Inflammatory macrophage treated with lipopolysaccharide for 4 hours (primary cell): ENCODE data around the gene MBD3L2.
A peak's percentile ranks its signal among the peaks of the same experiment; 100 is the strongest.
"Not testable (repeated sequence)": the region's sequence is repeated elsewhere in the genome, so short reads cannot be mapped to it uniquely, and the experiment has no call there.

ENCODE experiments used
- DNase-seq: peaks from one replicate; pipeline ENCODE4 v3.0.0-alpha.2; 2020

MBD3L2 gene

DNA sequence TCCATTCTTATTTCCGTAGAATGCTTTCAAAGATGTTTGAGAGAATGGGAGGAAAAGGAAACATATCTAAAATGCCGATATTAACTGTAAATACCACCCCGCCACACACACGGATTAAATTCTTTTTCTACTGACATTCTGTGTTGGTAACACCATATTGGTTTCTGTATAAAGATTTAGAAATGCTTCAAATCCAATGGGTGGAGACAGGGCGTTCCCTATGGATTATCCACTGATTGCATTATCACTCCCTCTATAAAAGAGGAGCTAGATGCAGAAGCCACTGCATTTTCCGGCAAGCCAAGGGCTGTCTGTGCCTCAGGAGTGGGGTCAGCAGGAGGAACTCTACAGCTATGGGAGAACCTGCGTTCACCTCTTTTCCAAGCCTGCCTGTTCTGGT, at the start of gene MBD3L2:
MBD3L2 (plus strand) TSS at position 301 of the 400 bp plus-strand sequence; CDS start at position 354, 53 bp downstream.
- not testable (repeated sequence) for DNase-seq

DNA sequence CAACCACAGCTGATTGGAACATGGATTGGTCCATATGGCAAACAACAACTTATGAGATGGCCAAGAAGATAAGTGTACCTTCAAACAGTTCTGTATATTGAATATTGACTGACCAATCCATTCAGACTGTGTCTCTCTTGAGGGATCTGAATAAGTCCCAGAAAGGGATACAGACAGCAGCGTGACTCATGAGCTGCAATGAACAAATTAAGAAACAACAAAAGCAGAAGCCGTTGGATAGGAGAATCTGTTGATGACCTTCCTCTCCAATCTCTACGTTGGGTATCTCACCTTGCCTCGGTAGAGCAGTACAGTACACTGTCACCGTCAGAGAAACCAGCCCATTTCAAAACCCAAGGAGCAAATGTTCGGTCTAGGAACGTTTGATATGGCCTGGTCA, 49.2 kb upstream of the MBD3L2 start:
- DNase-seq, result peak; percentile 83

DNA sequence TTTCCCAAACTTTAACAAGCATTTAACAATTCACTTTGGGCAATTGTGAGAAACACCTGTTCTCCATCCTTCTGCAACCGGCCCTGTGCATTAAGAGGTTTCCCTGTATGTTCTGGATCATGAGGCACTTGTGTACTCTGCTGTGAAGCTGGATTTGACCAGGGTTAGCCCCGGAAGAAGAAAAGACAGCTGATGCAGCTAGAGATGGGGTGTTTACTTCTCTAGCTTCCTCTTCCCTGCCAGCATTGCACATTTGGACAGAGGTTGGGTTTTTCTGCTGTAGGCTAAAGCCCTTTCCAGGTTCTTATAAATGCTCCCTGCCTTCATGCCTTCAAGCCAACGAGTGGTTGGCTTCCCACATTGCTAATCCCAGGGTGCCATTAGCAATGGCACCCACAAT, 48.8 kb upstream of the MBD3L2 start:
- peak; percentile 32 for DNase-seq

DNA sequence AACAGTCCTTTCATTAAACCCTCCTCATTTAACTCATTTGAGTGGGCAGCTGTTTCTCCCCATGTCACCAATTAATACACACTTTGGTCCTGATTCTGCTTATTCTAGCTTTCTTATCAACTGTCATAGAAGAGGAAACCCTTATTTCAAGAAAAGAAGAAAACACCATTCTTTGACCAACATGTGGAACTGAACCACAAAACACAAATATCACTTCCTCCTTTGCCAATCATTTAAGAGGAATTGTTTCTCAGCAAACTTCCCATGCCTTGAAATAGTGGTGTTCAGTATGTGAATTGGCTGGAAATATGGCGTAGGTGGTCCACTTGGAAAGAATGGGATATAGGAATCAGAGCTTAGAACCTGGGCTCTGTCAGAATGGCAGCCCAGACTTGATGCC, 48.3 kb upstream of the MBD3L2 start:
- DNase-seq, result peak; percentile 69

DNA sequence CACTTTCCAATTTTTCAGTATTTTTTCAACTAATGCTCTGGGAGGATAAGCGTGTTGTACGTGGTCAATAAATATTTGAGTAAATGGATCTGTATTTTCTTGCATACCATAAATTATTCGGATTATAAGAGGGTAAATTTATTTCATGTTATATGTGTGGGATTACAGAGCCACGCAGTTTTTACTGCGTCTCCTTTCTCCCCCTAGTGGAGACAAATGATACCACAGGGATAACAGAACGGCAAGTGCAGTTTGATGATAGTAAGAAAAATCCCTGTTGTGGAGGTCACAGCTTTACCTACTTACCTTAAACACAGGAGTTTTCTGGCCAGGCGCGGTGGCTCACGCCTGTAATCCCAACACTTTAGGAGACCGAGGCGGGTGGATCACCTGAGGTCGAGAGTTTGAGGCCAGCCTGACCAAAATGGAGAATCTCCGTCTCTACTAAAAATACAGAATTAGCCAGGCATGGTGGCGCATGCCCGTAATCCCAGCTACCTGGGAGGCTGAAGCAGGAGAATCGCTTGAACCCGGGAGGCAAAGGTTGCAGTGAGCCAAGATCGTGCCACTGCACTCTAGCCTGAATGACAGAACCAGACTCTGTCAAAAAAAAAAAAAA, 44.7 kb upstream of the MBD3L2 start:
- peak; percentile 46 for DNase-seq

DNA sequence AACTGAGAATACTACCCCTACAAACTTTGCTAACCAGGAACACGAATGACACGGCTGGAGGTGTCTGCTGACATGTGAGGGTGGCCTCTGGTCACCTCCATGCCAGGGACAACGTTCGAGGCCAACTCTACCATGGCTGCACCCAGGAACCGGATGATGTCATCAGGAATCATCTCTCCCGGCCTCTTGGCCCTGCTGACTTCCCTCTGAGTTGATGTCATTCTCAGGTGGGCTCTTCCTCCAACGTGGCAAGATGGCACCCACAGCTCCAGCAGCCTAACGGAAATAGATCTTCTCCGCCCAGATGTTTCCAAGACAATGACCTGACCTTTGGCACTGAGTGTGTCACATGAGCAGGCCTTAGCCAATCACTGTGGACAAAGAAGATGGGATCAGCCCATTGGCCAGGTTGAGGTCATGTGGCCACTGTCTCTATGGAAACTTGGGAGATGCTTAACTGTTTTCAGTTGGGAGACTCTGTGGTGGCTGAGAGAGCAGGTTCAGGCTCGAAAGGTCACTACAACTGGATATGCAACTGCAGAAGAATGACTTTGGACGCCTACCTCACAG, 42.9 kb upstream of the MBD3L2 start:
- DNase-seq, result no peak

DNA sequence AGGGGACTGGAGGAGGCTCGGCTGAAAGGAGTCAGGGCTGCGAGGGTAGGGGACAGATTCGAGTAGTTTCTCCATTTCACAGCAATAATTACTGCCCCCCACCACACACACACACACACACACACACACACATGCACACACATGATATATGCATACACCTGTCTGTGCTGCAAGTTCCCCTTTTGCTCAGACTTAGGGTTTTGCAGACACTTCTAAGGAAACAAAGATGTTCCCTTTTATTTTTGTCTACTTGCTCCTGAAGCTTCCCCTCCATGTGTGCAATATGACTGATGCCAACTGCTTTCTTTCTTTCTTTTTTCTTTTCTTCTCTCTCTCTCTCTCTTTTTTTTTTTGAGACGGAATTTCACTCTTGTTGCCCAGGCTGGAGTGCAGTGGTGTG, 41.3 kb upstream of the MBD3L2 start:
- DNase-seq, result no peak

DNA sequence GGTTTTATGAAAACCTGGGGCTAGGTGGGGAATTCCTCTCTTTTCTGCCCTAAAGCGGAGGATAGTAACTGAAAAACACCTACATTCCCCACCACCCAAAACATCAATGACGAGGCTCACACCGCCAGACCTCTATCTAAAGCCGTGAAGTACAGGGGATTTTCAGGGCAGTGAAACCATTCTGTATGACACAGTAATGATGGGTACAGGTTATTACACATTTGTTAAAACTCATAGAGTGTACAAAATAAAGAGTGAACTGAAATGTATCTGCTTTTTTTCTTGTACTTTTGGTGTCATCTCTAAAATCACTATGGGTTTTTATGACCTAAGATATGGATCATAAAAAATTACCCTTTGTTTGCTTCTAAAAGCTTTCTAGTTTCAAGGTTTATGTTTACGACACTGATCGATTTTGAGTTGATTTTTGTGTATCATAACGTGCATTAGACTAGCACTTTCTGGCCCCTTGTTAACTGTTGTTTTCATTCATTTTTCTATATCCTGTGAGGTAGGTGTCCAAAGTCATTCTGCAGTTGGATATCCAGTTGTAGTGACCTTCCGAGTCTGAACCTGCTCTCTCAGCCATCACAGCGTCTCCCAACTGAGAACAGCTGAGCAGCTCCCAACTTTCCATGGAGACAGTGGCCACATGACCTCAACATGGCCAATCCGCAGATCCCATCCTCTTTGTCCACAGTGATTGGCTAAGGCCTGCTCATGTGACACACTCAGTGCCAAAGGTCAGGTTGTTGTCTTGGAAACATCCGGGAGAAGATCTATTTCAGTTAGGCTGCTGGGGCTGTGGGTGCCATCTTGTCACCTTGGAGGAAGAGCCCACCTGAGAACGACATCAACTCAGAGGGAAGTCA, 38.2 kb upstream of the MBD3L2 start:
- no peak for DNase-seq

DNA sequence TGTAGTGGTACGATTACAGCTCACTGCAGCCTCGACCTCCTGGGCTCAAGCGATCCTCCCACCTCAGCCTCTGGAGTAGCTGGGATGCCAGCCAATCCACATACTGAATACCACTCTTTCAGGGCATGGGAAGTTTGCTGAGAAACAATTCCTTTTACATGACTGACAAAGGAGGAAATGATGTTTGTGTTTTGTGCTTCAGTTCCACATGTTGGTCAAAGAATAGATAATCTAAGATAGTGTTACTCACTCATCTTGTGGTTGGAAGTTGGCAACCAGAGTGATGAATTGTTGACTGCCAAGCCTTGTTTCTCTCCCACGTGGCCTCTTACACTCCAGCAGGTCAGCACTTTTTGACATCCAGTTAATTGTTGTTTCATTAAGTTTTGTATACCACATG, 35.4 kb upstream of the MBD3L2 start:
- DNase-seq, result peak; percentile 85

DNA sequence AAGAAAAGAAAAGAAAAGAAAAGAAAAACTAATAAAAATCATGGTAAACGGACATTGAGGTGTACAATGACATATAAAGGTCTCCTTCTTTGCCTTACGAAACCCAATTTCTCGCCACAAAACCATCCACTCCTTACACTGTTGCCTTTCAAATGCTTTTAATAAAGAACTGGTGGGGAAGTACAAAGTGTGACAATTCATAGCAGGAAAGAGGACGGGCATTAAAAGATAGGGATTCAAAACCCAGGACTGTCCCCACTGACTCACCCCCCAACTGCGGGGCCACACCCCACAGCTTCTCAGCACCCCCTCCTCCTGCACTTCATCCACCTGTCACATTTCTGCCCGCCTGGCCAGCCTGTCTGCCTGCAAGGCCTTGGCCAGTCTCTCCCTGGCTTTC, 30.3 kb upstream of the MBD3L2 start:
- no peak for DNase-seq

DNA sequence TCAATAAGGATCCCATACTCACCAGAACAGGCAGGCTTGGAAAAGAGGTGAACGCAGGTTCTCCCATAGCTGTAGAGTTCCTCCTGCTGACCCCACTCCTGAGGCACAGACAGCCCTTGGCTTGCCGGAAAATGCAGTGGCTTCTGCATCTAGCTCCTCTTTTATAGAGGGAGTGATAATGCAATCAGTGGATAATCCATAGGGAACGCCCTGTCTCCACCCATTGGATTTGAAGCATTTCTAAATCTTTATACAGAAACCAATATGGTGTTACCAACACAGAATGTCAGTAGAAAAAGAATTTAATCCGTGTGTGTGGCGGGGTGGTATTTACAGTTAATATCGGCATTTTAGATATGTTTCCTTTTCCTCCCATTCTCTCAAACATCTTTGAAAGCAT, 27.8 kb upstream of the MBD3L2 start, which contains the start of gene MBD3L2B:
MBD3L2B (minus strand) TSS at position 101 of the 400 bp plus-strand sequence; CDS start at position 67, 34 bp downstream.
- DNase-seq, result not testable (repeated sequence)

DNA sequence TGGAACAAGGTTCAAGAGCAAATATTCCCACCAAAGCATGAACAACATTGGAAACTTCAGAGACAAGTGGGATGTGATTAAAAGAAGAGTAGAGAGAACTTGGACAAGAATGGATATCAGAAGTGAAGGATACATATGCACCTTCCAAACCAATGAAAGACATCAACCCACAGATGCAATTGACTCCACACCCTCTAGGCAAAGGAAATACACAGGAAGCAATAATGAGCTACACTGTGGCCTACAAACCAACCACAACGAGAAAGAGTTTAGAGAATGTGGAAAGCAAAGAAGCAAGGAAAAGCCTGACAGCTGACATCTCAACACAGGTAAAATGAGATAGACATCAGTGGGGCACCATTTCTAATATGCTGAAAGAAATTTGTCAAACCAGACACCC, 20.3 kb upstream of the MBD3L2 start:
- not testable (repeated sequence) for DNase-seq

DNA sequence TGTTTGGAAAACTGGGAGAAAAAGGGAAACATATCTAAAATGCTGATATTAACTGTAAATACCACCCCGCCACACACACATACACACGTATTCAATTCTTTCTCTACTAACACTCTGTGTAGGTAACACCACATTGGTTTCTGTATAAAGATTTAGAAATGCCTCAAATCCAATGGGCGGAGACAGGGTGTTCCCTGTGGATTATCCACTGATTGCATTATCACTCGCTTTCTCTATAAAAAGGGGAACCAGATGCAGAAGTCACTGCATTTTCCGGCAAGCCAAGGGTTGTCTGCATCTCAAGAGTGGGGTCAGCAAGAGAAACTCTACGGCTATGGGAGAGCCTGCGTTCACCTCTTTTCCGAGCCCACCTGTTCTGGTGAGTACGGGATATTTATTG, 18.8 kb upstream of the MBD3L2 start, which contains the start of gene MBD3L5:
MBD3L5 (plus strand) TSS at position 301 of the 400 bp plus-strand sequence; CDS start at position 335, 34 bp downstream.
- DNase-seq, result not testable (repeated sequence)

DNA sequence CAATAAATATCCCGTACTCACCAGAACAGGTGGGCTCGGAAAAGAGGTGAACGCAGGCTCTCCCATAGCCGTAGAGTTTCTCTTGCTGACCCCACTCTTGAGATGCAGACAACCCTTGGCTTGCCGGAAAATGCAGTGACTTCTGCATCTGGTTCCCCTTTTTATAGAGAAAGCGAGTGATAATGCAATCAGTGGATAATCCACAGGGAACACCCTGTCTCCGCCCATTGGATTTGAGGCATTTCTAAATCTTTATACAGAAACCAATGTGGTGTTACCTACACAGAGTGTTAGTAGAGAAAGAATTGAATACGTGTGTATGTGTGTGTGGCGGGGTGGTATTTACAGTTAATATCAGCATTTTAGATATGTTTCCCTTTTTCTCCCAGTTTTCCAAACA, 9.0 kb upstream of the MBD3L2 start, which contains the start of gene MBD3L4:
MBD3L4 (minus strand) TSS at position 101 of the 400 bp plus-strand sequence; CDS start at position 66, 35 bp downstream.
- not testable (repeated sequence) for DNase-seq

DNA sequence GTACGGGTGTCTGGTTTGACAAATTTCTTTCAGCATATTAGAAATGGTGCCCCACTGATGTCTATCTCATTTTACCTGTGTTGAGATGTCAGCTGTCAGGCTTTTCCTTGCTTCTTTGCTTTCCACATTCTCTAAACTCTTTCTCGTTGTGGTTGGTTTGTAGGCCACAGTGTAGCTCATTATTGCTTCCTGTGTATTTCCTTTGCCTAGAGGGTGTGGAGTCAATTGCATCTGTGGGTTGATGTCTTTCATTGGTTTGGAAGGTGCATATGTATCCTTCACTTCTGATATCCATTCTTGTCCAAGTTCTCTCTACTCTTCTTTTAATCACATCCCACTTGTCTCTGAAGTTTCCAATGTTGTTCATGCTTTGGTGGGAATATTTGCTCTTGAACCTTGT, 7.6 kb upstream of the MBD3L2 start:
- not testable (repeated sequence) for DNase-seq

DNA sequence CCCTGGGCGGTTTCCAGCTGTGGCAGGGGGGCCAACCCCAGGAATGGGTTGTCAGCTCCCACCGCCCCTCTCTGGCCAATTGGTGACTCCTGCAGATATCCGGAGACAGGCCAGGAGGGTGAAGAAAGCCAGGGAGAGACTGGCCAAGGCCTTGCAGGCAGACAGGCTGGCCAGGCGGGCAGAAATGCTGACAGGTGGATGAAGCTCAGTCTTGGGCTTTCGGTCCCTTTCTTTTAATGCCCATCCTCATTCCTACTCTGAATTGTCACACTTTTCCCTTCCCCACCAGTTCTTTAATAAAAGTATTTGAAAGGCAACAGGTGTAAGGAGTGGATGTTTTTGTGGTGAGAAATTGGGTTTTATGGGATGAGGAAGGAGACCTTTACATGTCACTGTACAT, 2.3 kb downstream of the MBD3L2 start:
- not testable (repeated sequence) for DNase-seq

DNA sequence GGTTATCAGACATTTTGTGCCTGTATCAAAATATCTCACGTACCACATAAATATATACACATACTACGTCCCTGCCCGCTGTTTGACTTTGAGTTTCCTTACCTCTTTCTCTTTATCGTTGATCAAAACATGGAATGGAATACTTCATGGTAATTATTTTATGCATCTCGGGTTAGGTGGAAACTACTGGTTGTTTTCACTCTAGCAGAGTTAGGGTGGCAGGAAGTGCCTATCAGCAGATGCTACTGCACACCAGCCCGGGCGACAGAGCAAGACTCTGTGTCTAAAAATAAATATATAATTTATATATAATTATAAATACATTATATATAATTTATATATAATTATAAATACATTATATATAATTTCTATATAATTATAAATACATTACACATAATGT, 3.8 kb downstream of the MBD3L2 start:
- DNase-seq, result not testable (repeated sequence)

DNA sequence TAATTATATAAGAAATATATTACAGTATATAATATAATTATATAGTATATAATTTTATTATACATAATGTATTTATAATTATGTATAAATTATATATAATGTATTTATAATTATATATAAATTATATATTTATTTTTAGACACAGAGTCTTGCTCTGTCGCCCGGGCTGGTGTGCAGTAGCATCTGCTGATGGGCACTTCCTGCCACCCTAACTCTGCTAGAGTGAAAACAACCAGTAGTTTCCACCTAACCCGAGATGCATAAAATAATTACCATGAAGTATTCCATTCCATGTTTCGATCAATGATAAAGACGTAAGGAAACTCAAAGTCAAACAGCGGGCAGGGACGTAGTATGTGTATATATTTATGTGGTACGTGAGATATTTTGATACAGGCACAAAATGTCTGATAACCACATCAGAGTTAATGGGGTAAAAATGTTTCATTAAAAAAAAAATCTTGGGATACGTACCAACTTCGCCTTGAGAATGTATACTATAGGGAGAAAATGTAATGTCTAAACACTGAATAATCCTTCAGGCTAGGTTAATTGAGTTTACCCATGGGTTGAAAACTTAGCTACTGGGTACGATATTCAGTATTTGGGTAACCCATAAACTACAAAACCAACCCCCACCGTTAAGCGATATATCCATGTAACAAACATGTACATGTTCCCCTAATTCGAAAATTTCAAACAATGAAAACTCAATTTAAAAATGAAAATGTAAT, 5.7 kb downstream of the MBD3L2 start:
- not testable (repeated sequence) for DNase-seq

DNA sequence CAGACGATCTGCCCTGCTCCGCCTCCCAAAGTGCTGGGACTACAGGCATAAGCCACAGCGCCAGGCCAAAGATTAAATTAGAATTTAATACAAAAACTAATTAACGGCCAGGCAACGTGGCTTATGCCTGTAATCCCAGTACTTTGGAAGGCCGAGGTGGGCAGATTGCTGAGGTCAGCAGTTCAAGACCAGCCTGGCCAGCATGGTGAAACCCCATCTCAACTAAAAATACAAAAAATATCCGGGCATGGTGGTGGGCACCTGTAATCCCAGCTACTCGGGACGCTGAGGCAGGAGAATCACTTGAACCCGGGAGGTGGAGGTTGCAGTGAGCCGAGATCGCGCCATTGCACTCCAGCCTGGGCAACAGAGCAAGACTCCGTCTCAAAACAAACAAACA, 6.6 kb downstream of the MBD3L2 start:
- not testable (repeated sequence) for DNase-seq

DNA sequence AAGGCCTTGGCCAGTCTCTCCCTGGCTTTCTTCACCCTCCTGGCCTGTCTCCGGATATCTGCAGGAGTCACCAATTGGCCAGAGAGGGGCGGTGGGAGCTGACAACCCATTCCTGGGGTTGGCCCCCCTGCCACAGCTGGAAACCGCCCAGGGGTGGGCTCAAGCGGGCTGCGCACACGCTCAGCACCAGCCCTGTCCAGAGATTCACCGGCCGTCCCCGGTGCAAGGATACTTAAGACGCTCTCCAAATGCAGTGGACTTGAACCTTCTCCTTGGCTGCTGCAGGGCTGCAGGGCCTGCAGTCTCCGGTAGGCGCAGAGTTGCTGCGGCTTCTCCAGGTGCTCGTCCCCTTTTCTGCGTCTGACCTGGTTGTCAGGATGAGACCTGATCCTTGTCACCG, 7.2 kb downstream of the MBD3L2 start:
- DNase-seq, result not testable (repeated sequence)

DNA sequence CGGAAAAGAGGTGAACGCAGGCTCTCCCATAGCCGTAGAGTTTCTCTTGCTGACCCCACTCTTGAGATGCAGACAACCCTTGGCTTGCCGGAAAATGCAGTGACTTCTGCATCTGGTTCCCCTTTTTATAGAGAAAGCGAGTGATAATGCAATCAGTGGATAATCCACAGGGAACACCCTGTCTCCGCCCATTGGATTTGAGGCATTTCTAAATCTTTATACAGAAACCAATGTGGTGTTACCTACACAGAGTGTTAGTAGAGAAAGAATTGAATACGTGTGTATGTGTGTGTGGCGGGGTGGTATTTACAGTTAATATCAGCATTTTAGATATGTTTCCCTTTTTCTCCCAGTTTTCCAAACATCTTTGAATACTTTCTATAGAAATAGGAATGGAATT, 9.5 kb downstream of the MBD3L2 start, which contains the start of gene MBD3L3:
MBD3L3 (minus strand) TSS at position 101 of the 400 bp plus-strand sequence; CDS start at position 30, 71 bp downstream.
- not testable (repeated sequence) for DNase-seq

DNA sequence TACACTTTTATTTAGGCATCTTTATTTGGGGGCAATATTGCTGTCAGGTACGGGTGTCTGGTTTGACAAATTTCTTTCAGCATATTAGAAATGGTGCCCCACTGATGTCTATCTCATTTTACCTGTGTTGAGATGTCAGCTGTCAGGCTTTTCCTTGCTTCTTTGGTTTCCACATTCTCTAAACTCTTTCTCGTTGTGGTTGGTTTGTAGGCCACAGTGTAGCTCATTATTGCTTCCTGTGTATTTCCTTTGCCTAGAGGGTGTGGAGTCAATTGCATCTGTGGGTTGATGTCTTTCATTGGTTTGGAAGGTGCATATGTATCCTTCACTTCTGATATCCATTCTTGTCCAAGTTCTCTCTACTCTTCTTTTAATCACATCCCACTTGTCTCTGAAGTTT, 10.9 kb downstream of the MBD3L2 start:
- DNase-seq, result not testable (repeated sequence)

DNA sequence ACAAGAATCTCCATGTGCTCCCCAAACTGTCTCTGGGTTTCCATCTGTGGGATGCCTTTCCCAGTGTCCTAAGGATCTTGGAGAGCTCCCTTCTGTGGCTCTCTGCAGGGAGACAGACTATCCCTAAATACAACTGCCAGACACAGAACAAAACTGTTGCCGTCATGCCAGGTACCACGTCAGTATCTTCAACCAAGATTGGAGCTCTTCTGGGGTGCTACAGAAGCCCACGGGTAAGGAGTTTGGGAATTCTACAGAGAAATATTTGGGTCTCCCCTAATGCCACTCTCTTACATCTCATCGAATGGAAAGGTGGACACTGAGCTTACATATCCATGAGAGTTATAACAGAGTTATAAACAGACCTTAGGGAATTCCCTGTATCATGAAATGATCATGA, 14.2 kb downstream of the MBD3L2 start:
- DNase-seq, result no peak
